WTC11 (cell line): ENCODE results near the gene CPHXL2. TPM values are rescaled to one million over a fixed set of nuclear protein-coding genes. Genes with fewer than 3 reads are reported as not detected.

Source experiments
- ATAC-seq: fragments of 200-7000 bp; cut with Tn5 transposase; 2 replicates; pipeline ENCODE4 v1.10.0; 2021; ENCODE audit warnings: mild to moderate bottlenecking, moderate library complexity
- CTCF ChIA-PET: fragments of 300-600 bp; sonication (Branson Sonifier 250); formaldehyde crosslinking; loops from one replicate; lab custom pipeline; 2021; ENCODE audit warnings: antibody characterized with exemption; lab: Charles Lee
- POLR2A ChIA-PET: fragments of 350-600 bp; sonication (Branson Sonifier 250); formaldehyde crosslinking; loops from one replicate; lab custom pipeline; 2021; ENCODE audit warnings: antibody characterized with exemption; lab: Charles Lee
- DNase-seq: peaks from one replicate; pipeline ENCODE4 v3.0.0; 2021; ENCODE audit warnings: low spot score
- H3K27ac Mint-ChIP-seq: 2 replicates; pipeline ENCODE4 v1.8.0; 2021; ENCODE audit warnings: mixed read lengths
- H3K27me3 Mint-ChIP-seq: 2 replicates; pipeline ENCODE4 v1.8.0; 2021; ENCODE audit warnings: low read depth, mild to moderate bottlenecking, moderate library complexity, mixed read lengths
- H3K36me3 Mint-ChIP-seq: 2 replicates; pipeline ENCODE4 v1.8.0; 2021; ENCODE audit warnings: mixed read lengths
- H3K4me1 Mint-ChIP-seq: 2 replicates; pipeline ENCODE4 v1.8.0; 2022; ENCODE audit warnings: mixed read lengths
- H3K4me3 Mint-ChIP-seq: 2 replicates; pipeline ENCODE4 v1.8.0; 2021; ENCODE audit warnings: mild to moderate bottlenecking, moderate library complexity, mixed read lengths
- H3K9me3 Mint-ChIP-seq: 2 replicates; pipeline ENCODE4 v1.8.0; 2021; ENCODE audit warnings: mixed read lengths
- ATF1 ChIP-seq: sonication (generic); formaldehyde crosslinking; IDR thresholded peaks from 2 replicates; pipeline ENCODE4 v1.8.1; 2023; ENCODE audit warnings: mild to moderate bottlenecking, moderate library complexity, missing genetic modification reagents
- CBFB ChIP-seq: sonication (generic); formaldehyde crosslinking; IDR thresholded peaks from 2 replicates; pipeline ENCODE4 v1.8.1; 2022; ENCODE audit warnings: mild to moderate bottlenecking, low read depth, missing genetic modification reagents
- CREB1 ChIP-seq: sonication (generic); formaldehyde crosslinking; IDR thresholded peaks from 2 replicates; pipeline ENCODE4 v1.8.0; 2023; ENCODE audit warnings: mild to moderate bottlenecking, missing genetic modification reagents
- GABPB1 ChIP-seq: sonication (generic); formaldehyde crosslinking; IDR thresholded peaks from 2 replicates; pipeline ENCODE4 v1.8.1; 2023; ENCODE audit warnings: mild to moderate bottlenecking, missing genetic modification reagents
- GTF2I ChIP-seq: fragments of 250-450 bp; sonication (Bioruptor Pico); conservative IDR thresholded peaks from 2 replicates; pipeline ENCODE4 v1.4.0; 2021; ENCODE audit warnings: mild to moderate bottlenecking
- JUN ChIP-seq: sonication (generic); formaldehyde crosslinking; IDR thresholded peaks from 2 replicates; pipeline ENCODE4 v1.8.0; 2023; ENCODE audit warnings: mild to moderate bottlenecking, missing genetic modification reagents
- MYBL2 ChIP-seq: sonication (generic); formaldehyde crosslinking; IDR thresholded peaks from 2 replicates; pipeline ENCODE4 v1.8.1; 2023; ENCODE audit warnings: mild to moderate bottlenecking, moderate library complexity, missing genetic modification reagents
- NFE2L1 ChIP-seq: sonication (generic); formaldehyde crosslinking; IDR thresholded peaks from 2 replicates; pipeline ENCODE4 v1.8.1; 2023; ENCODE audit warnings: missing genetic modification reagents
- SOX15 ChIP-seq: fragments of 250-450 bp; sonication (Bioruptor Pico); IDR thresholded peaks from 2 replicates; pipeline ENCODE4 v1.9.0; 2021; ENCODE audit warnings: mild to moderate bottlenecking
- TP53 ChIP-seq: sonication (generic); formaldehyde crosslinking; IDR thresholded peaks from 2 replicates; pipeline ENCODE4 v1.8.1; 2023; ENCODE audit warnings: mild to moderate bottlenecking, missing genetic modification reagents
- ZNF232 ChIP-seq: sonication (generic); formaldehyde crosslinking; IDR thresholded peaks from 2 replicates; pipeline ENCODE4 v1.8.0; 2022; ENCODE audit warnings: mild to moderate bottlenecking, missing genetic modification reagents
- ZNF416 ChIP-seq: fragments of 250-450 bp; sonication (Bioruptor Pico); IDR thresholded peaks from 2 replicates; pipeline ENCODE4 v1.9.0; 2021; ENCODE audit warnings: mild to moderate bottlenecking, inconsistent platforms
- ZNF423 ChIP-seq: fragments of 250-450 bp; sonication (Bioruptor Pico); IDR thresholded peaks from 2 replicates; pipeline ENCODE4 v2.1.2; 2022; ENCODE audit warnings: mild to moderate bottlenecking, moderate library complexity
- total RNA-seq: library from RNA; stranded (reverse); gene quantifications from 3 replicates; pipeline ENCODE4 v1.2.3, GENCODE V29; 2021
- TF ChIP-seq, protein P1 (sequence below): sonication (generic); formaldehyde crosslinking; IDR thresholded peaks from 2 replicates; pipeline ENCODE4 v1.8.1; 2023; ENCODE audit warnings: mild to moderate bottlenecking, moderate library complexity, missing genetic modification reagents
- TF ChIP-seq, protein P2 (sequence below): fragments of 250-450 bp; sonication (Bioruptor Pico); IDR thresholded peaks from 2 replicates; pipeline ENCODE4 v1.9.0; 2021; ENCODE audit warnings: mild to moderate bottlenecking, borderline replicate concordance
- TF ChIP-seq, protein P3 (sequence below): sonication (generic); formaldehyde crosslinking; IDR thresholded peaks from 2 replicates; pipeline ENCODE4 v1.8.0; 2023; ENCODE audit warnings: missing genetic modification reagents
- TF ChIP-seq, protein P4 (sequence below): sonication (generic); formaldehyde crosslinking; IDR thresholded peaks from 2 replicates; pipeline ENCODE4 v1.8.1; 2022; ENCODE audit warnings: low read depth, missing genetic modification reagents, borderline replicate concordance
- TF ChIP-seq, protein P5 (sequence below): fragments of 250-450 bp; sonication (Bioruptor Pico); IDR thresholded peaks from 2 replicates; pipeline ENCODE4 v1.9.0; 2021; ENCODE audit warnings: mild to moderate bottlenecking
- TF ChIP-seq, protein P6 (sequence below): sonication (generic); formaldehyde crosslinking; IDR thresholded peaks from 2 replicates; pipeline ENCODE4 v1.8.0; 2023; ENCODE audit warnings: mild to moderate bottlenecking, missing genetic modification reagents

The CPHXL2 gene
- total RNA-seq, 1 experiment from 2014 or later: not detected

DNA sequence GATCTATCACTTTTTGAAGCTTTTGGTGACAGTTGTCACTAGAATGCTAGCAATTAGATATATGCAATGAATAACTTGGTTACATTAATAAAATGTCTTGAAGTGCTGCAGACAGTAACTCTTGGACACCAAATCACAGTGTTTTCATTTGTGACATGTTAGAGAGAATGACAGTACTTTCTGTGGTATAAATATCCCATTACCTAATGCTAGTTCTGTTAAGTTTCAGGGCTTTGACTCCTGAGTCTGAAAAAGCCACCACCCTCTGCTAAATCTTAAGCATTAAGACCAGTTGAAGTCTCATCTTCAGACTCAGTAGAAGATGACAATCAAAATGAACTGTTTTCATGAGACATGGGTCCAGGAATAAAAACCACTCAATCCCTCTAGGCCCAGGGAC is 10.6 kb upstream of the CPHXL2 start (continued):
- TF ChIP-seq, protein P1, sequence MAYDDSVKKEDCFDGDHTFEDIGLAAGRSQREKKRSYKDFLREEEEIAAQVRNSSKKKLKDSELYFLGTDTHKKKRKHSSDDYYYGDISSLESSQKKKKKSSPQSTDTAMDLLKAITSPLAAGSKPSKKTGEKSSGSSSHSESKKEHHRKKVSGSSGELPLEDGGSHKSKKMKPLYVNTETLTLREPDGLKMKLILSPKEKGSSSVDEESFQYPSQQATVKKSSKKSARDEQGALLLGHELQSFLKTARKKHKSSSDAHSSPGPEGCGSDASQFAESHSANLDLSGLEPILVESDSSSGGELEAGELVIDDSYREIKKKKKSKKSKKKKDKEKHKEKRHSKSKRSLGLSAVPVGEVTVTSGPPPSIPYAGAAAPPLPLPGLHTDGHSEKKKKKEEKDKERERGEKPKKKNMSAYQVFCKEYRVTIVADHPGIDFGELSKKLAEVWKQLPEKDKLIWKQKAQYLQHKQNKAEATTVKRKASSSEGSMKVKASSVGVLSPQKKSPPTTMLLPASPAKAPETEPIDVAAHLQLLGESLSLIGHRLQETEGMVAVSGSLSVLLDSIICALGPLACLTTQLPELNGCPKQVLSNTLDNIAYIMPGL: no peak
- TF ChIP-seq, protein P2, sequence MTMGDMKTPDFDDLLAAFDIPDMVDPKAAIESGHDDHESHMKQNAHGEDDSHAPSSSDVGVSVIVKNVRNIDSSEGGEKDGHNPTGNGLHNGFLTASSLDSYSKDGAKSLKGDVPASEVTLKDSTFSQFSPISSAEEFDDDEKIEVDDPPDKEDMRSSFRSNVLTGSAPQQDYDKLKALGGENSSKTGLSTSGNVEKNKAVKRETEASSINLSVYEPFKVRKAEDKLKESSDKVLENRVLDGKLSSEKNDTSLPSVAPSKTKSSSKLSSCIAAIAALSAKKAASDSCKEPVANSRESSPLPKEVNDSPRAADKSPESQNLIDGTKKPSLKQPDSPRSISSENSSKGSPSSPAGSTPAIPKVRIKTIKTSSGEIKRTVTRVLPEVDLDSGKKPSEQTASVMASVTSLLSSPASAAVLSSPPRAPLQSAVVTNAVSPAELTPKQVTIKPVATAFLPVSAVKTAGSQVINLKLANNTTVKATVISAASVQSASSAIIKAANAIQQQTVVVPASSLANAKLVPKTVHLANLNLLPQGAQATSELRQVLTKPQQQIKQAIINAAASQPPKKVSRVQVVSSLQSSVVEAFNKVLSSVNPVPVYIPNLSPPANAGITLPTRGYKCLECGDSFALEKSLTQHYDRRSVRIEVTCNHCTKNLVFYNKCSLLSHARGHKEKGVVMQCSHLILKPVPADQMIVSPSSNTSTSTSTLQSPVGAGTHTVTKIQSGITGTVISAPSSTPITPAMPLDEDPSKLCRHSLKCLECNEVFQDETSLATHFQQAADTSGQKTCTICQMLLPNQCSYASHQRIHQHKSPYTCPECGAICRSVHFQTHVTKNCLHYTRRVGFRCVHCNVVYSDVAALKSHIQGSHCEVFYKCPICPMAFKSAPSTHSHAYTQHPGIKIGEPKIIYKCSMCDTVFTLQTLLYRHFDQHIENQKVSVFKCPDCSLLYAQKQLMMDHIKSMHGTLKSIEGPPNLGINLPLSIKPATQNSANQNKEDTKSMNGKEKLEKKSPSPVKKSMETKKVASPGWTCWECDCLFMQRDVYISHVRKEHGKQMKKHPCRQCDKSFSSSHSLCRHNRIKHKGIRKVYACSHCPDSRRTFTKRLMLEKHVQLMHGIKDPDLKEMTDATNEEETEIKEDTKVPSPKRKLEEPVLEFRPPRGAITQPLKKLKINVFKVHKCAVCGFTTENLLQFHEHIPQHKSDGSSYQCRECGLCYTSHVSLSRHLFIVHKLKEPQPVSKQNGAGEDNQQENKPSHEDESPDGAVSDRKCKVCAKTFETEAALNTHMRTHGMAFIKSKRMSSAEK (CRISPR knock-in tag): no peak
- TF ChIP-seq, protein P3, sequence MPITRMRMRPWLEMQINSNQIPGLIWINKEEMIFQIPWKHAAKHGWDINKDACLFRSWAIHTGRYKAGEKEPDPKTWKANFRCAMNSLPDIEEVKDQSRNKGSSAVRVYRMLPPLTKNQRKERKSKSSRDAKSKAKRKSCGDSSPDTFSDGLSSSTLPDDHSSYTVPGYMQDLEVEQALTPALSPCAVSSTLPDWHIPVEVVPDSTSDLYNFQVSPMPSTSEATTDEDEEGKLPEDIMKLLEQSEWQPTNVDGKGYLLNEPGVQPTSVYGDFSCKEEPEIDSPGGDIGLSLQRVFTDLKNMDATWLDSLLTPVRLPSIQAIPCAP (CRISPR knock-in tag): no peak
- TF ChIP-seq, all 79 proteins: peak for 0

DNA sequence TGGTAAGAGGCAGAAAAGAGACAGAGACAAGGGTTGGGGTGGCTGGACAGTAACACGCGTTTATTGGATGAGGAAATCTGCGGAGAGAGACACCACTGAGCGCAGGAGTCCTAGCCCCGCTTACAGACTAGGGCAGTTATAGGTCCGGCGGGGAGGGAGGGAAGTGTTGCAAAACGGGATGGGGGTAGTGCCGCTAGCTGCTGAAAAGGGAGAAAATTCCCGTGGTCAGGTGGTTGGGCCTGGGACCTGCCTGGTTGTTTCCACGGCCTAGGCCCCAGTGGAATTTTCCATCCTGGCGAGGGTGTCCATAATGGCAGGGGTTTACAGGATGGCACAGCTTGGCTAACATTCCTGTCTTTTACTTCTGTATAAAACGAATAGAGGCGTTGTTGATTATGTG is 5.5 kb upstream of the CPHXL2 start:
- ATAC-seq (no peak), DNase-seq (no peak)
- peaks cover 4% of the 10 kb centered on the region; the same call in 1 of the 2 replicates for H3K27me3 Mint-ChIP-seq
- no peak for TF ChIP-seq CBFB (CRISPR knock-in tag)
- no peak for TF ChIP-seq ZNF232 (CRISPR knock-in tag)
- TF ChIP-seq ATF1 (CRISPR knock-in tag): no peak
- no peak for TF ChIP-seq JUN (CRISPR knock-in tag)
- no peak for TF ChIP-seq TP53 (CRISPR knock-in tag)
- TF ChIP-seq SOX15 (CRISPR knock-in tag): no peak
- TF ChIP-seq ZNF423 (CRISPR knock-in tag): no peak
- TF ChIP-seq NFE2L1 (CRISPR knock-in tag): no peak
- no peak for TF ChIP-seq GABPB1 (CRISPR knock-in tag)
- TF ChIP-seq, protein P4, sequence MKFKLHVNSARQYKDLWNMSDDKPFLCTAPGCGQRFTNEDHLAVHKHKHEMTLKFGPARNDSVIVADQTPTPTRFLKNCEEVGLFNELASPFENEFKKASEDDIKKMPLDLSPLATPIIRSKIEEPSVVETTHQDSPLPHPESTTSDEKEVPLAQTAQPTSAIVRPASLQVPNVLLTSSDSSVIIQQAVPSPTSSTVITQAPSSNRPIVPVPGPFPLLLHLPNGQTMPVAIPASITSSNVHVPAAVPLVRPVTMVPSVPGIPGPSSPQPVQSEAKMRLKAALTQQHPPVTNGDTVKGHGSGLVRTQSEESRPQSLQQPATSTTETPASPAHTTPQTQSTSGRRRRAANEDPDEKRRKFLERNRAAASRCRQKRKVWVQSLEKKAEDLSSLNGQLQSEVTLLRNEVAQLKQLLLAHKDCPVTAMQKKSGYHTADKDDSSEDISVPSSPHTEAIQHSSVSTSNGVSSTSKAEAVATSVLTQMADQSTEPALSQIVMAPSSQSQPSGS: no peak
- TF ChIP-seq MYBL2 (CRISPR knock-in tag): no peak
- no peak overlapping the region for H3K4me3 Mint-ChIP-seq
- H3K36me3 Mint-ChIP-seq: peaks cover 37% of the 10 kb centered on the region
- ChIA-PET POLR2A (no interaction called here), CTCF (no interaction called here)
- peaks cover 55% of the 10 kb centered on the region for H3K9me3 Mint-ChIP-seq
- no peak overlapping the region for H3K27ac Mint-ChIP-seq
- H3K4me1 Mint-ChIP-seq: no peaks in the 10 kb centered on the region; the same call in 1 of the 2 replicates

DNA sequence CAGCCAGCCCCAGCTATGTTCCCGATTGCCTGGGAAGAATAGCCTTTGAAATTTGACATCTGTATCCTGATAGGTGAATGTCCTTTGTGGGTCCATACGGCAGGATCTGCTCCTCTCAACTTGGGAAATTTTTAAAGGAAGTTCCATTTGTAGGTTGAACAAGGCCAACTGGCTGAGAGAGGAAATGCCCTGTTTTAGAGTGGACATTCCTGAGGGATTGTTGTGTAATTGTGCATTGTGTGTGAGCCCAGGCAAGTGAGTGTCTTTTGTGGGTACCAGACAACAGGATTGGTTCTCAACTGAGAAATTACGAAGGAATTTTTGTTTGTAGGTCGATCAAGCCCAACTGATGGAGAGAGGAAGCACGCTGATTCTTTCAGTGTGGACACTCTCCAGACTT is 2.6 kb upstream of the CPHXL2 start:
- Mint-ChIP-seq H3K4me1 (no peaks in the 10 kb centered on the region; the same call in 1 of the 2 replicates), H3K36me3 (peaks cover 26% of the 10 kb centered on the region), H3K9me3 (peaks cover 47% of the 10 kb centered on the region), H3K4me3 (no peak overlapping the region), H3K27me3 (peaks cover 3% of the 10 kb centered on the region; the same call in 1 of the 2 replicates), H3K27ac (no peak overlapping the region)
- DNase-seq (no peak), ATAC-seq (no peak)
- TF ChIP-seq, protein P5, sequence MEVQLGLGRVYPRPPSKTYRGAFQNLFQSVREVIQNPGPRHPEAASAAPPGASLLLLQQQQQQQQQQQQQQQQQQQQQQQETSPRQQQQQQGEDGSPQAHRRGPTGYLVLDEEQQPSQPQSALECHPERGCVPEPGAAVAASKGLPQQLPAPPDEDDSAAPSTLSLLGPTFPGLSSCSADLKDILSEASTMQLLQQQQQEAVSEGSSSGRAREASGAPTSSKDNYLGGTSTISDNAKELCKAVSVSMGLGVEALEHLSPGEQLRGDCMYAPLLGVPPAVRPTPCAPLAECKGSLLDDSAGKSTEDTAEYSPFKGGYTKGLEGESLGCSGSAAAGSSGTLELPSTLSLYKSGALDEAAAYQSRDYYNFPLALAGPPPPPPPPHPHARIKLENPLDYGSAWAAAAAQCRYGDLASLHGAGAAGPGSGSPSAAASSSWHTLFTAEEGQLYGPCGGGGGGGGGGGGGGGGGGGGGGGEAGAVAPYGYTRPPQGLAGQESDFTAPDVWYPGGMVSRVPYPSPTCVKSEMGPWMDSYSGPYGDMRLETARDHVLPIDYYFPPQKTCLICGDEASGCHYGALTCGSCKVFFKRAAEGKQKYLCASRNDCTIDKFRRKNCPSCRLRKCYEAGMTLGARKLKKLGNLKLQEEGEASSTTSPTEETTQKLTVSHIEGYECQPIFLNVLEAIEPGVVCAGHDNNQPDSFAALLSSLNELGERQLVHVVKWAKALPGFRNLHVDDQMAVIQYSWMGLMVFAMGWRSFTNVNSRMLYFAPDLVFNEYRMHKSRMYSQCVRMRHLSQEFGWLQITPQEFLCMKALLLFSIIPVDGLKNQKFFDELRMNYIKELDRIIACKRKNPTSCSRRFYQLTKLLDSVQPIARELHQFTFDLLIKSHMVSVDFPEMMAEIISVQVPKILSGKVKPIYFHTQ (CRISPR knock-in tag): no peak
- no peak for TF ChIP-seq GTF2I
- TF ChIP-seq ZNF416 (CRISPR knock-in tag): no peak
- TF ChIP-seq, protein P6, sequence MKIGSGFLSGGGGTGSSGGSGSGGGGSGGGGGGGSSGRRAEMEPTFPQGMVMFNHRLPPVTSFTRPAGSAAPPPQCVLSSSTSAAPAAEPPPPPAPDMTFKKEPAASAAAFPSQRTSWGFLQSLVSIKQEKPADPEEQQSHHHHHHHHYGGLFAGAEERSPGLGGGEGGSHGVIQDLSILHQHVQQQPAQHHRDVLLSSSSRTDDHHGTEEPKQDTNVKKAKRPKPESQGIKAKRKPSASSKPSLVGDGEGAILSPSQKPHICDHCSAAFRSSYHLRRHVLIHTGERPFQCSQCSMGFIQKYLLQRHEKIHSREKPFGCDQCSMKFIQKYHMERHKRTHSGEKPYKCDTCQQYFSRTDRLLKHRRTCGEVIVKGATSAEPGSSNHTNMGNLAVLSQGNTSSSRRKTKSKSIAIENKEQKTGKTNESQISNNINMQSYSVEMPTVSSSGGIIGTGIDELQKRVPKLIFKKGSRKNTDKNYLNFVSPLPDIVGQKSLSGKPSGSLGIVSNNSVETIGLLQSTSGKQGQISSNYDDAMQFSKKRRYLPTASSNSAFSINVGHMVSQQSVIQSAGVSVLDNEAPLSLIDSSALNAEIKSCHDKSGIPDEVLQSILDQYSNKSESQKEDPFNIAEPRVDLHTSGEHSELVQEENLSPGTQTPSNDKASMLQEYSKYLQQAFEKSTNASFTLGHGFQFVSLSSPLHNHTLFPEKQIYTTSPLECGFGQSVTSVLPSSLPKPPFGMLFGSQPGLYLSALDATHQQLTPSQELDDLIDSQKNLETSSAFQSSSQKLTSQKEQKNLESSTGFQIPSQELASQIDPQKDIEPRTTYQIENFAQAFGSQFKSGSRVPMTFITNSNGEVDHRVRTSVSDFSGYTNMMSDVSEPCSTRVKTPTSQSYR (CRISPR knock-in tag): no peak
- no peak for TF ChIP-seq CREB1 (CRISPR knock-in tag)
- CTCF ChIA-PET: no interaction called here
- POLR2A ChIA-PET: no interaction called here
